Gastrocnemius medialis (tissue), 4 donors: ENCODE results near the gene OPN4.

Source experiments
- POLR2A ChIP-seq, 2 donors: fragments of 450-650 bp; IDR thresholded peaks; one replicate each; pipeline ENCODE4 v1.6.1; 2017; ENCODE audit warnings: antibody characterized with exemption in 2 of 2, mild to moderate bottlenecking in 2 of 2, moderate library complexity in 2 of 2
- TF ChIP-seq, protein P1 (sequence below), 5 experiments: fragments of 450-650 bp in 3 of 5; fragments of 200-600 bp in 2 of 5; sonication (generic) in 2 of 5; IDR thresholded peaks in 4 of 5; conservative IDR thresholded peaks in 1 of 5; 1 replicate in 4 of 5; 2 replicates in 1 of 5; pipeline ENCODE4 v1.5.1; 2016 to 2019; ENCODE audit warnings: antibody characterized with exemption in 5 of 5, mild to moderate bottlenecking in 3 of 5, moderate library complexity in 3 of 5

DNA sequence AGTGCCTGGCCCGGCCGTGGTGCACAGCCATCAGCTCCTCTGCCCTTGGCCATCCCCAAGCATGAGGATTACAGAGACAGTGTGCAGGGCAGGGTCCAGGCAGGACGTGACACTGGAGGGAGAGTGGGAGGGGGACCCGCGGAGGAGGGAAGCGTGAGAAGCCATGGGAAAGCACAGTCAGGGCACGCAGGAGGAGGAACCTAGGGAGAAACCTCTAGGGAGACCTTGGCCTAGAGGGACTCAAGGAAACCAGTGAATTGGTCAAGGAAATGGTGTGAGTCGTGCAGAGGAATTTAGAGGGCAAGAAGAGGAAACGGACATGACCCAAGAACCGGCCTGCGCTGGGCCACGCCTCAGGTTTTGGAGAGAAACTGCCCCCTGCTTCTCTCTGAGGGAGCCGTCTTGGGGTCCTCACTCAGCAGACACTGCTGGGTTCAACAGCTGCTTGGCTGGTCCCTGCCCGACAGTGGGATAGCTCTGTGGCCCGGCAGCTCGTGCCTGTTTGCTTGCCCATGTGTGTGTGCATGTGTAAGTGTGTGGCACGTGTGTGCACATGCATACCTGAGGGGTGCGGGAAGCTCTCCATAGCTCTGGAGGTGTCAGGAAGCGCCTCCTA lies 3.2 kb downstream of the OPN4 start:
- TF ChIP-seq, protein P1, sequence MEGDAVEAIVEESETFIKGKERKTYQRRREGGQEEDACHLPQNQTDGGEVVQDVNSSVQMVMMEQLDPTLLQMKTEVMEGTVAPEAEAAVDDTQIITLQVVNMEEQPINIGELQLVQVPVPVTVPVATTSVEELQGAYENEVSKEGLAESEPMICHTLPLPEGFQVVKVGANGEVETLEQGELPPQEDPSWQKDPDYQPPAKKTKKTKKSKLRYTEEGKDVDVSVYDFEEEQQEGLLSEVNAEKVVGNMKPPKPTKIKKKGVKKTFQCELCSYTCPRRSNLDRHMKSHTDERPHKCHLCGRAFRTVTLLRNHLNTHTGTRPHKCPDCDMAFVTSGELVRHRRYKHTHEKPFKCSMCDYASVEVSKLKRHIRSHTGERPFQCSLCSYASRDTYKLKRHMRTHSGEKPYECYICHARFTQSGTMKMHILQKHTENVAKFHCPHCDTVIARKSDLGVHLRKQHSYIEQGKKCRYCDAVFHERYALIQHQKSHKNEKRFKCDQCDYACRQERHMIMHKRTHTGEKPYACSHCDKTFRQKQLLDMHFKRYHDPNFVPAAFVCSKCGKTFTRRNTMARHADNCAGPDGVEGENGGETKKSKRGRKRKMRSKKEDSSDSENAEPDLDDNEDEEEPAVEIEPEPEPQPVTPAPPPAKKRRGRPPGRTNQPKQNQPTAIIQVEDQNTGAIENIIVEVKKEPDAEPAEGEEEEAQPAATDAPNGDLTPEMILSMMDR (IDR thresholded peaks at IDR 0.05 in 4 of 5, conservative IDR thresholded peaks at IDR 0.05 in 1 of 5) = no peak
- TF ChIP-seq POLR2A (IDR thresholded peaks at IDR 0.05) = no peak
